Loucy (cell line): ENCODE results near the gene STK40.

Experiments
- CTCF ChIP-seq: fragments of 200-600 bp; sonication (generic); conservative IDR thresholded peaks from 2 replicates; pipeline ENCODE4 v1.5.1; 2014; ENCODE audit warnings: mild to moderate bottlenecking, antibody characterized with exemption, low read length
- EZH2phosphoT487 ChIP-seq: fragments of 200-600 bp; IDR thresholded peaks from 2 replicates; pipeline ENCODE4 v1.6.1; 2018; ENCODE audit warnings: antibody characterized with exemption, mild to moderate bottlenecking, moderate library complexity, borderline replicate concordance

GRCh38 chr1:36381405-36381804 is 4.3 kb downstream of the STK40 start:
- TF ChIP-seq CTCF, result no peak
- no peak for TF ChIP-seq EZH2phosphoT487
